Amniotic epithelial cell (primary cell): Measurements from ENCODE around the gene ZNF500.

ENCODE experiments used
- DNase-seq: peaks from one replicate; pipeline ENCODE4 v3.0.0-alpha.2; 2010; ENCODE audit warnings: low read depth

Gene ZNF500

DNA sequence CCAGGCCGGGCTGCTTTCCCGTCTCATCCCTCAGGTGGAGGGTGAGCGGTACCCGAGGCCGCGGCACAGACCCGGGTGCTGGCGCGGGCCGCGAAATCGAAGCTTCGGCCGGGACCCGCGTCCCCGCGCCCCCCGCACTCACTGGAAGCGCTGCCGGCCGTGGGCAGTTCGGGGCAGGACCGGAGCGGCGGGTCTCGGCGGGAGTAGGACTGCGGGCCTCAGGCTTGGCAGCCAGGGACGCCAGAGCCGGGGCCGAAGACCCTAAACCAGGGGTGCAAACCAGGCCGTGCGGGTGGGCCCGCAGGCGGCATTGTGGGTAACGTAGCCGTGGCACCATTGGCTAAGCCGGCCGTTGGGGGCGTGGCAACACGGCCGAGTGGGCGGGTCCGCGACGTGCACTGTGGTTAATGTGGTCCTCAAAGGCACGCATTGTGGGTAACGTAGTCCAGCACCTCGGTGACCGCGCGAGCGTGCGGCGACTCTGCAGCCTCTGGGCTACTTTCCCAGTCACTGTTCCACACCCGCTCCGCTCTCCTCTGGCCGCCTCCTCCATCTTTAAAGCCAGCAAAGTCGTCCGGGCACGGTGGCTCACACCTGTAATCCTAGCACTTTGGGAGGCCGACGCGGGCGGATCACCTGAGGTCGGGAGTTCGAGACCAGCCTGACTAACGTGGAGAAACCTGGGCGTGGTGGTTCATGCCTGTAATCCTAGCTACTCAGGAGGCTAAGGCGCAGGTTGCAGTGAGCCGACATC is at the start of gene ZNF500:
TSS of gene ZNF500 (minus strand) at position 288 of the 754 bp plus-strand sequence. CDS start 1,184 bp downstream, outside the sequence.
- DNase-seq: peak; percentile 93

DNA sequence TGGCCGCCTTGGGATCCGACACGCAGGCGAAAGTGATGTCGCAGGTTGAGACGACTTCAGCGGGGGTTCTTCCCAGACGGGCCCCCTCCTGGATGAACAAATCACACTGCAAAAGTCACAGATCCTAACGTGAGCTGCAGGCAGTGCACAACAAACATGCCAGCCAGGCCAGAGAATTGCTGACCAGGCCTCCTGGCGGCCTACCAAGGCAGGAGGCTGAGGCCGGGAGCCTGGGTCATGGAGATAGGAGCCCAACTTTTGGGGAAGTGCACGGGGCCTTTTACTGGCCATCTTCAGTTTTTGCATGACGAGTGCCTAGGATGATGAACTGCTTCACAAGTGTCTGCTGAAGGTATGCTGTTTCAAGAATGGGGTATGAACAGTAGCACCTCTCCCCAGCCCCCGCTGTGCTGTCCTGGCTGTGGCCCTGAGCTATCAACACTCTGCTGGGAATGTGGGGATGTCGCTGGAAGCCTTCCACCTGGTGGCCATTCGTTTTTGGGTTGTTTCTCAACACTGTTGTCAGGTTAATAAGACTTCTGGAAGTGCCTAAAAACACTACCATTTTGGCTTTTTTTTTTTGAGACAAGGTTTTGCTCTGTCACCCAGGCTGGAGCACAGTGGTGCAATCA is 47.7 kb upstream of the ZNF500 start:
- DNase-seq: no peak

DNA sequence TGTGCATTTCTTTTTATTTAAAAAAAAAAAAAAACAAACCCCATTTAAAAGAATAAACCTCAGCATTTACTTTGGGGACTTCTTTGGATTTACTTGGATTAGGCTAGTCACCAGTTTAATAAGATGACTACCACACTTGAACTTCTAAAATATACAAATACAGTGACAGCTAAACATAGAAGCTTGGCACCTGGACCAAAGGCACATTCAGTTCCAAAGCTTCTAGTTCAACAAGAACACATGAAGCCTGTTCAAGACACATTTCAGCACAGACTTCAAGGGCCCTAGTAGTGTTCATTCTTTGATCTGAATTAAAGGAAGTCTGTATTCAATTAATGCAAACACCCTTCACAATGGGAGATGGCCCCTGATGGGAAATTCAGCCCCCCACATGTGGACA is 47.1 kb upstream of the ZNF500 start:
- no peak for DNase-seq

DNA sequence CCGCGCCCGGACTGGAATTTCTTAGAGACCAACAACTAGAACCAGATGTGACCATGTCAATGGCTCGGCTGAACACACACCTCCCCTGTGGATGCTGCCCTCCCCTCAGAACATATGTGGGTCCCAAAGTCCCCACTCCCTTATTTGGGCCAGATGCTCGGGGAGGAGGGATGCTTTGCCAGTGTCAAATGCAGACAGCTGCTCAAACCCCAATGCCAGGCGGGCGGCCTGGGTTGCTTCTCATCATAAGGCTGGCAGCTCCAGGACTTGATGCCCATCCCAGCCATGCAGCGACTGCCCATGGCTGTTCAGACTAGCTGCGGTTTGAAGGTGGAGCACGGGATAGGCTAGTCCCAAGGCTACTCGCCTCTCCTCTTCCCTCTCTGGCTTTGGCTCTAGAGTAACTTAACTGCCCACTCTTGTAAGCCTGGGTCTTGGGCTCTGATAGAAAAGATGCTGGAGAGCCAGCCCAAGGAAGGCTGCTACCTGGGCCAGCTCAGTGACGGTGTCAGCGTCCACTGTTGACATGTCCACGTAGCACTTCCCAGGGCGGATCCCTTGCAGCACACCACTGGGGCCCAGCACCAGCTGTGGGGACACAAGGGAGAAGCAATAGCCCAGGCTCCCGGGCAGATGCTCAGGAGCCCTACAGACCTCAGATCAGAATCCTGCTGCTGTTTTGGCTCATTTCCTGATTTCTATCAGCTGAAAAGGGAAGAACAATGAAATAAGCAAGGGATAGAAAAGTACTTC is 46.5 kb upstream of the ZNF500 start:
- no peak for DNase-seq

DNA sequence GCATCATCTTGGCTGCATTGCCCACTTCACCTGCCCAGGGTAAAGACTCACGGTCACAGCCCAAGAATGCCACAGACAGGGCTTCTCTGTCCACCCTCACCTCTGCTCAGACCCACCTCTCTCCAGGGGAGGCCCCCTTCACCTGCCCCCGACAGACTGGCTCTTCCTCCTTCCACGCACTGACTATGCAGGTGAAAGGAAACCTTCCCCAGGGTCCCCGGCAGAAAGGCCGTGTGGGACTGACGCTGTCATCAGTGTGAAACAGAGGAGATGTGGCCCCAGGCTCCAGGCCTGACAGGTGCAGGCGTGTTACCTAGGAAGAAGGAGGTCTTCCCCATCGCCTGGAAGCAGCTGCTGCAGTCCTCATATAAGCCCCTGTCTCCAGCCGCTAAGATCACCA is 44.8 kb upstream of the ZNF500 start:
- DNase-seq: no peak

DNA sequence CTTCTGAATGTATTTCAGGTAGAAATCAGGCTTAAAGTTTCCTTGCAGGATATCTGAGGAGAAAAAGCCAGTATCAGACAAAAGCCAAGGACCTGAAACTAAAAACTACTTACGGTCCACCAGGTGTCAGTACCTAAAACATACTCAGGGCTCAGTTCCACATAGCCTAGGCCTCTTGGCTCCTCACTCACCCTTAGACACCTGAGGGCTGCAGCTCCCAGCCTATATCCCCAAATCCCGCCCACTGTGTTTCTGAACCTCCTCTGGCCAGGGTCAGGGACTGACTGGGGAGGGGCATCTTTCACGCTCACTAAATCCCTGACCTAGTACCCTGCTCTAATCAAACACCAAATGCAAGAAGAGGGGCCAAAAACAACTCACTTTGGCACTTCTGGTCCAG is 44.3 kb upstream of the ZNF500 start:
- no peak for DNase-seq

DNA sequence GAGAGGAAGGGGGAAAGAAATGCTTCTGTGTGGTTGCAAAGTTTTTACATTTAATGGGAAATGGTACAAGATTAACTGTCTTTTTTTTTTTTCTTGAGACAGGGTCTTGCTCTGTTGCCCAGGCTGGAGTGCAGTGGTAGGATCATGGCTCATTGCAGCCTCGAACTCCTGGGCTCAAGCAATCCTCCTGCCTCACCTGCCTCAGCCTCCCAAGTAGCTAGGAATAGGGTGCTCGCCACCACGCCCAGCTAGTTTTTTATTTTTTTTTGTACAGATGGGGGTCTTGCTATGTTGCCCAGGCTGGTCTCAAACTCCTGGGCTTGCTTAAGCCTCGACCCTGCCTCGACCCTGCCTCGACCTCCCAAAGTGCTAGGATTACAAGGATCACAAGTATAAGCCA is 39.3 kb upstream of the ZNF500 start:
- no peak for DNase-seq

DNA sequence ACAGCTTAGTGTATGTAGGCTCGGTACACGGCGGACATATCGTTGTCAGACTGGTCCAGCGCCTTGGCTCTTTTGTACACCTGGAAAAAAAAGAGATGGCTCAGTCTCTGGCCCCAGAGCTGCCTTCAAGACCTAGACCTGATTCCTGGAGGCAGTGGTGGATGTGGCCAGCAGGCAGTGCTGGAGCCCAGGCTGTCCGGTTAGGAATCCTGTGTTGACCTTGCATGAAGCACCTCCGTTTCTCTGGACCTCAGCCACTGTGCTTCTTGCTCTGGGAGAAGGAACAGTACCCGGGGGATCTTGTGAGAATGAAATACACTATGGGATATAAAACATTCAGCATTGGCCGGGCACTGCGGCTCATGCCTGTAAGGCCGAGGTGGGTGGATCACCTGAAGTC is 38.3 kb upstream of the ZNF500 start:
- DNase-seq: peak; percentile 31

DNA sequence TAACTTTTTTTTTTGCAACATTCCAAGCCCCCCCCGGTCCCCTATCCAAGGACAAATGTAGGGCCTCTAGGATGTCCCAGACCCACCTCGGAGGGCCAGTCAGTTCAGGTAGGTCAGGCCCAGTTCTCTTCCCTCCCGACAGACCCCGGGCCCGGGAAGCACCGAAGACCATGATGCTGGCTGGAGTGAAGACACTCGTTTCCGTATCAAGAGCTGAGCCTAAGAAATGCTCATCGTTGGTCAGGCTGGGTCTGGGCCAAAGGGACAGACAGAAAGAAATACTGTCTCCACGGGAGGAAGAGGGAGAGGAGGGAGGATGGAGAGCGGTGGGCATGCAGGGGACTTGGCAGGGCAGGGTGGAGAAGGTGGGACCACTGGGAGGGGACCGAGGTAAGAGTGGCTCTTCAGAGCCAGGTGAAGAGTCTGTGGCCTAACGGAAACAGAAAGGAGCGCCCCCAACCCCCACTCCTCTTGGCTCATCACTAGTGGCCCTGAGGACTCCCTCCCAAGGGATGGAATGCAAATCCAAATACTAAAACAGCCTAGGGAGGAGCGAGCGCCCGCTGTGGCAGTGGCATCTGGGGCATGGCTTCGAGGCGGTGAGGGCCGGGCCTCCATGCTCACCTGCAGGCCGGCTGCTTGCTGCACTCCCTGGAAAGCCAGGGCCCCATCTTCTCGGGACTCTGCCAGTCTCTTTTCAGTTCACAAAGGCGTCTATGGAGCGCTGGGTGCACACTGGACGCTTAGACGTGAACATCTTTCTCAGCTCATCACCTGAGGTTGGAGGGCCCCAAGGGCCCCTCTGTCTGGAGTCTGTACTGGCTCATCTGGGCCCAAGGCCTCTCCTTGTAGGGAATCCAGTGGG is 37.2 kb upstream of the ZNF500 start:
- DNase-seq: no peak

DNA sequence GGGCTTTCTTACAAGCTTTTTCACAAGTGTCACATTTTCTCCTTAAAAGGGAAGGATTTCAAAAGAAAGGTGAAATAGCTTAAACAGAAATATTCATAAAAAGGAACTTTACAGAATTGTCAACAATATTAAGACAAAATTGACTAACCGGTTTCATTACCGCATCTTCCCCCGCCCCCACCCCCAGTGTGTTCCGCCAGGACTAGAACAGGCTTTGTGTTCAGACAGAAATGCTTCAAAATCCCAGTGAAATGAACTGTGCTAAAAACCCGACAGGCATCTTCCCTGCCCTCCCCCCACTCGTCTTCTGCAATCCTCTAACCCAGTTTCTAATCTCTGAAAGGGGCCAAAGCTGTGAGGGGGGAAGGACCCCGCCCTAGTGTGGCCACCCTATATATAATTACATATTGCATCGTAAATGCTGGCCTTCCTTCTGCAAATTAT is 36.5 kb upstream of the ZNF500 start:
- peak; percentile 13 for DNase-seq

DNA sequence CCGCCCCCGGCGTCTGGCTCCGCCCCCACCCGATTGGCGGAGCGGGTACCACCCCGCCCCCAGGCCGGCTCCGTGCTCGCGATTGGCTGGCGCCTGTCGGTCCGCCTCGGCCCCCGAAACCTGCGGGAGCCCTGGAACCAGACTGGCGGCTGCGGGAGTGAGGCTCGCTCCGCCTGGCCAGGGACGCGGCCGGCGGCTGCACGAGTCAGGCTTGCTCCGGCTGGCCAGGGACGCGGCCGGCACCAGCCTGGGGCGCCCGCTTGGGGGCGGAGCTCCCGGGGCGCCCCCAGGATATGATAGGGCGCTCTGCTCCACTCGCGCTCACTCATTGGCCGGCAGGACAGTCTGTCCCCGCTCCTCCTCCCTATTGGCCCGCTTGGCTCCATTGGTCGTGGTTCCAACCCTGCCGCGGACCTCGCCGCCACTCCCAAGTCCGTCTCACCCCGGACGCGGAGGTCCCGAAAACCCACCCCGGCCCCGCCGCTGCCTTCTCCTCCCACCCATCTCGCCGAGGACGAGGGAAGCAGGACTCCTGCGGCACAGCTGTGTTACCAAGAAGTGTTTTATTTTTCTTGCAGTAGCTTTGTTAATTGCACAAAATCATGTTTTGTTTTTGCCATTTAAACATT is 35.8 kb upstream of the ZNF500 start:
- peak; percentile 85 for DNase-seq

DNA sequence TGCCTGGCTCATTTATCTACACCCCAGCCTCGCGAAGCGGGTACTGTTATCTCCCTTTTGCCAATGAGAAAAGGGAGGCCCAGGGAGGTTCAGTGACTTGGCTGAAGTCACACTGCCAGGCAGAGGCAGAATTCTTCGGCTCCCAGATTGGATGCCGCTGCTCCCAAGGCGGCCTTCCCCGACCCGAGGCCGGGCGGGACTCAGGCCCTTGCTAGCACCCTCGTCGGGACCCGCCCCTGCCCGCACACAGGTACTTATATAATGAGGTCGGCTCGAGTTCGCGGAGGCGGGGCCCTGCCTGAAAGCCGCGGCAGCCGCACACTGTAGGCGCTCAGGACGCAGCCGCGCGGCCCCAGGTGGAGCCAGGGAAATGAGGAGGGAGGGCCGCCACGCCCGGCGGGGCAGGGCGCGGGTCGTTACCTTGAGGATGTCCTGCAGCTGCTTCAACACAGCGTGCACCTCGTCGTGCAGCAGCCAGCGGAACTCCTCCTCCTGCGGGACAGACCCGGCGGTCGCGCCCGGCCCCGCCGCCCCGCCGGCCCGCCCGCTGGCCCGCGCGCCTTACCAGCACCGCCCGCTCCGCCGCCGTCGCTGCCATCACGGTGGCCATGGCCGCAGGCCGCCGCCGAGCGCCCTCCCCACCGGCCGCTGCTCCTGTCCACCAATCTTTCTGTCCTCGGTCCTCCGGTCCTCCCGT is 35.1 kb upstream of the ZNF500 start, which contains the start of gene ROGDI:
TSS of gene ROGDI (minus strand) at position 672 of the 697 bp plus-strand sequence. CDS start at position 610, 62 bp downstream.
- DNase-seq: peak; percentile 27

DNA sequence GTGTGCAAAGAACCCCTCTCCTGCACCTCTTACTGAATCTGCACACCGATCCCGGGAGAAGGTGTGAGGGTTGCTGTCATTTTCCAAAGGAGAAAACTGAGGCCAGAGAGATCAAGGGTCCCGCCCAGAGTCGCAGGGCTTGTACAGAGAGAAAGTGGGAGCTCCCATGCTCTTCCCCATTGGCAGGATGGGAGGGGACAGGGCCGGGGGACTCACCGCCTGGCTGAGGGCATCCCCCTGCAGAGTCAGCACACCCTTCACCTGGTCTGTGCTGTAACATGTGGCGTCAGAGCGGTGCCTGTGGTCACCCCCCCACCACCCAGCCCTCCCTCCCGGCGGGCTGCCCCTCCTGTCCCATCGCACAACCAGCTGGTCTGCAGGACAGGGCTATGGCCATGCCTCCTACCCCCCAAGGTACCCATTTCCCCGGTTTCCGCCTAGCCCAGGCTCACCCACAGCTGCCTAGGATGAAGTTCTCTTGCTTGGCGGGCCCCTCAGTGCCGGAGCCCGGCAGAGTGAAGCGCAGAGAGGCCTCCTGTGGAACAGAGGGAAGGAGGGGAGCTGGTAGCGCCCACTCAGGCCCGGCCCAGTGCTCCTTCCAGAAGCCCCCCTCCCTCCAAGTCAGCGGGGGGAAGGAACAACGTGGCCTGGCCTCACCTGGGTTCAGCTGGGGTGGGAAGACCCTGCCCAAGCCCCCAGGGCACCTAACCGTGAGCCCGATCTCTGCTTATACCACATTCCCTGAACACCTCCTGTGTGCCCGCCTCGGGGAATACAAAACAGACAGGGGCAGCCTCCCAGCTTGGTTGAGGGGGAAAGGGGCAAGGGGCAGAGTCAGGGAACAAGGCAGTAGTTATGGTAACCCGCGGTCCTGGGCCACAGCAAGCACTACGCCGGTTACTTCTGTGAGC is 34.3 kb upstream of the ZNF500 start:
- no peak for DNase-seq

DNA sequence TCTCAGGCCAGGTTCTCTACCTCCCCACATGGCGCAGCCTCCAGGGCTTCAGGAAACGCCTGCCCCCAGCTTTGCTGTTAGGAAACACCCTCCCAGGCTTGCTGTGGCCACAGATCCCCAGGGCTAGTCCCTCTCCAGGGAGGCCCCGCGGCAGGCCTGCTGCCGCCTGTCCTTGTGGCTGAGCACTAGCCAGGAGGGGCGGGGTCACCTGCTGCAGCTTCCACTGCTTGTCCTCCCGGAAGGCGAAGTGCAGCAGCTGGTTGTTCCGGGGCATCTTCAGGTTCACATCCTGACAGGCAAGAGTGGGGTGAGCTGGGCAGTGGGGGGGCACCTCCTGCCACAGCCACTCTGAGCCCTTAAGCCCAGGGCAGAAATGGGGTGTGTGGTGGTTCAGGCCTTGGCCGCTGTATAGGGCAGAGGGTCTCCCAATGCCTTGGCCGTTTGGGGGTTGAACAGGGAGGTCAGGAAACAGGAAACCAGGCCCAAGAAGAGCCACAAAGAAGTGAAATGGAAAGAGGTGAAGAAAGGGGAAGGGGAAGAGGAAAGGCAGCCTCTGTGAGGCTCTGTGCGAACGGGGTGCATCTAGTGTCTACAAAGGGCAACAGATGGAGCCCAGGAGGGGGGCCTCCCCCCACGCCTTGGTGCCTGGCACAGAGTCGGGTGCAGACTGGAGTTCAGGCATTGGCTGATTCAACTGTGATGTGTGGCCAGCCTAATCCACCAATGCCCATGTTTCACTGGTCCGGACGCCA is 33.5 kb upstream of the ZNF500 start:
- no peak for DNase-seq

DNA sequence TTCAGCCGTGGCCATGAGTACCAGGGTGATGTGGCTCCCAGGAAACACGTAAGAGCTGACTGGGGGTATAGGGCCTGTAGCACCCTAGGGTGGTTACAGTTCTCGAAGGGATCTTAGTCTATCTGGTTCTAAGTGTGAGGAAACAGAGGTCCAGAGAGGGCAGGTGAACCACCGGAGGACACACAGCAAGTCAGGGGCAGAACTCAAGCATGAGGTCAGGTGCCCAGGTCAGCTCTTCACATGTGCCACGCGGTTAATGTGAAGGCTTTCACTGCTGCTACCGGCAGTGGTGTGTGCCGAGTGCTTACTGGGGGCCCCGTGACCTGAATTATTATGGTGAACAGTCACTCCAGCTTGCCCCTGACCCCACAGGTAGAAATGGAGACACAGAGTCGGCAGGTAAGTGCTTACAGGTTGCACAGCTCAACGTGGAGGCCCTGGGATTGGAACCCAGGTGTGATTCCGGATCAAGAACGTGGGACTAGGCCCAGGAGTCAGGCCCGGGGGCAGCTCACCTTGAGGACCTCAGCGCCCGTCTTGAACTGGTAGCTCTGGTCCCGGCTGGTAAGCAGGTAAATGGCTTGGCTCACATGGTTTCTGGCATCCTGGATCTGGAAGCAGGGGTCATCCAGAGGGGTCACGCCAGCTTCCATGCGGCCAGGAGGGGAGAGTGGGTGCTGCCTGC is 32.4 kb upstream of the ZNF500 start:
- no peak for DNase-seq

DNA sequence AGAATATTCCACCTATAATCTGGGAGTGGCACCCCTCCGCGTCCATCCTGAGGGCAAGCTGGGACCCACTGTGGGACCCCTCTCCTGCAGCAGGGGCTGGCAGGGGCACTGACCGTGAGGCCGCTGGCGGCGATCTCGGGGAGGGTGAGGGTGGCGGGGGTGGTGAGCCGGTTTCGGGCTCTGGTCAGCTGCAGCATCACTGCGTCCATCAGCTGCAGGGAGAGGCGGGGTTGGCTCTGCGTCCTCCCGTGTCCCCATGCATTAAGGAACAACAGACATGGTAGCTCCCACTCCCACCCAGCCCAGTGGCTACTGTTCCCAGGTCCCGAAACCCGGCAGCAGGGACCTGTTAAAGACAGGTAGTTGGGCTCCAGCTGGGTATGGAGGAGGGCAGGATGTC is 31.5 kb upstream of the ZNF500 start:
- no peak for DNase-seq

DNA sequence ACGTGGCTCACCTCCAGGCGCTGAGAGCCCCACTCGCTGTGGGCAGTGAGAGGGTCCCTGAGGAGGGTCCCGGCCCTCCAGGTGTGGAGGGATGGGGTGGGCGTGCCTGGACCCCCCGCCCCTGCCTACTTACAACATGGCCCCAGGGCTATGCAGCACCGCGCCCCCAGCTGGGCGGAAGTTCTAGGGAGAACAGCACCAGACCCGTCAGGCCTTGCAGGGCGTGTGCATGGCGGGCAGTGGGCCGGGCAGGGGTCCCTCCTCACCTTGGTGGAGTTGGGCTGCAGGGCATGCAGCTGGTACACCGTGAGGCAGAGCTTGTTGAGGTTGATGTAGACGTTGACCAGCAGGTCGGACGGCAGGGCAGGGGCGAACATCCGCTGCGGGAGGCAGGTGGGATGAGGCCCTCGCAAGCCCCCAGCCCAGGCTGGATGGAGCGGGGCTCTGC is 30.9 kb upstream of the ZNF500 start:
- no peak for DNase-seq
